ENCODE measurements around the gene PTPN5. TPM values are rescaled to one million over a fixed set of nuclear protein-coding genes. Genes with fewer than 3 reads are reported as not detected.

PTPN5 gene
- polyA plus RNA-seq, 3 donors = not detected

DNA sequence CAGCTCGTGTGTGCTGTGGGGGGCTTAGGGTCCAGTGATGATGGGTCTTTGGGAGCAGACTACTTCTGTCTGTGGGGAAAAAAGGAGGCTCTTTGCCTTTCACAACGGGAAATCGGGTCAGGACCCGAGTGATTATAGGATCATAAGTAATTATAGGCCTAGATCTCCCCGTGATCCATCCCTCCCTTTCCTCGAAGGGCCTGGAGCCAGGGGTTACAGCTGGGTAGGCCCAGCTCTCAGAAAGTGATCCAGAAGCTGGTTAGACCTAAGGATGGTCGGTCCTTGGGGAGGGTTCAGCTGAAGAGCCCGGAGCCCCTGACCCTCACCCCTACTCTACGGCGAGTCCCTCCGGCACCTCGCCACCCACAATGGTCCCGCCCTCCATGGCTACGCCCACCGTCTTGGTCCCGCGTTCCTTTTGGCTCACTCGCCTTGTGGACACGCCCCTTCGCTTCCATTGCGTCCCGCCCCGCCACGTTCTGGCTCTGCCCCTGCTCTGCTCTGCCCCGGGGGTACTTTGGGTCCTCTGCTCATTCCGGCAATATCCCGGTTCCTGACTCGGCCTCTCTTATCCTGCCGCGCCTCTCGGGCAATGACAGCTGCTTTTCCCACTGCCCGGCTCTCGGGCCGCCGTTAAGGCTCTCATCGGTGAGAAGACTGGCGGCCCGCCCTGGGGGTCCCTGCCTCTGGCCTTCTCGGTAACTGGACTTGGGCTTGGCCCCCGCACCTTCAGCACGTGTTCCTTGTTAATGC is 70.6 kb downstream of the PTPN5 start:
- peaks cover 12 to 23% (median 13%) of the 10 kb centered on the region in 3 donors for H3K27me3 Mint-ChIP-seq (ENCODE audit: low read depth in 3 of 3)
- H3K9me3 Mint-ChIP-seq = peaks cover 0 to 3% (median 0%) of the 10 kb centered on the region in 7 donors
- H3K9me3 ChIP-seq (replicated peaks in 1 of 2; ENCODE audit: control insufficient read depth in 1 of 2, insufficient read depth in 1 of 2, low read length in 2 of 2) = no peaks in the 10 kb centered on the region
- H3K4me3 ChIP-seq (replicated peaks in 1 of 3; ENCODE audit: low read depth in 2 of 3, low read length in 3 of 3) = peak overlapping the region; percentile 10 to 80 (median 37)
- H3K4me2 ChIP-seq (replicated peaks; ENCODE audit: extremely low read depth, low read length, poor library complexity, severe bottlenecking) = peak overlapping the region; percentile 89
- H3K9ac ChIP-seq (ENCODE audit: insufficient read depth, low read length, poor library complexity, severe bottlenecking) = peak overlapping the region; percentile 31
- no peaks in the 10 kb centered on the region for H4K20me1 ChIP-seq (ENCODE audit: insufficient read depth, low read length)
- H3K4me1 Mint-ChIP-seq = peaks cover 15% of the 10 kb centered on the region
- intact Hi-C loops (cut with micrococcal nuclease) = no loop called here
- H3K79me2 ChIP-seq (ENCODE audit: insufficient read depth, low read length) = no peaks in the 10 kb centered on the region
- peak overlapping the region; percentile 90 for H2AFZ ChIP-seq (ENCODE audit: insufficient read depth, low read depth, low read length, poor library complexity, severe bottlenecking)
- peaks cover 0 to 9% of the 10 kb centered on the region in 2 donors for H3K27me3 ChIP-seq (ENCODE audit: control insufficient read depth in 2 of 2, insufficient read depth in 2 of 2, low read length in 2 of 2)
- H3K27ac ChIP-seq (ENCODE audit: low read depth in 1 of 2, low read length in 2 of 2) = no peak overlapping the region
- H3K4me3 Mint-ChIP-seq = peak overlapping the region; percentile 91 to 98
- peak overlapping the region in 1 of 7 donors; percentile 21 for H3K27ac Mint-ChIP-seq
- TF ChIP-seq, protein P1, sequence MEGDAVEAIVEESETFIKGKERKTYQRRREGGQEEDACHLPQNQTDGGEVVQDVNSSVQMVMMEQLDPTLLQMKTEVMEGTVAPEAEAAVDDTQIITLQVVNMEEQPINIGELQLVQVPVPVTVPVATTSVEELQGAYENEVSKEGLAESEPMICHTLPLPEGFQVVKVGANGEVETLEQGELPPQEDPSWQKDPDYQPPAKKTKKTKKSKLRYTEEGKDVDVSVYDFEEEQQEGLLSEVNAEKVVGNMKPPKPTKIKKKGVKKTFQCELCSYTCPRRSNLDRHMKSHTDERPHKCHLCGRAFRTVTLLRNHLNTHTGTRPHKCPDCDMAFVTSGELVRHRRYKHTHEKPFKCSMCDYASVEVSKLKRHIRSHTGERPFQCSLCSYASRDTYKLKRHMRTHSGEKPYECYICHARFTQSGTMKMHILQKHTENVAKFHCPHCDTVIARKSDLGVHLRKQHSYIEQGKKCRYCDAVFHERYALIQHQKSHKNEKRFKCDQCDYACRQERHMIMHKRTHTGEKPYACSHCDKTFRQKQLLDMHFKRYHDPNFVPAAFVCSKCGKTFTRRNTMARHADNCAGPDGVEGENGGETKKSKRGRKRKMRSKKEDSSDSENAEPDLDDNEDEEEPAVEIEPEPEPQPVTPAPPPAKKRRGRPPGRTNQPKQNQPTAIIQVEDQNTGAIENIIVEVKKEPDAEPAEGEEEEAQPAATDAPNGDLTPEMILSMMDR (IDR thresholded peaks at IDR 0.05) = no peak
- peak in 2 of 3 donors; percentile 31 to 51 for DNase-seq
- peaks cover 13 to 17% of the 10 kb centered on the region in 2 donors for H3K4me1 ChIP-seq (ENCODE audit: control insufficient read depth in 1 of 2, insufficient read depth in 2 of 2, low read length in 2 of 2)
- no peaks in the 10 kb centered on the region for H3K36me3 ChIP-seq (replicated peaks in 1 of 2; ENCODE audit: control insufficient read depth in 1 of 2, insufficient read depth in 2 of 2, low read length in 2 of 2)
- H3K36me3 Mint-ChIP-seq = no peaks in the 10 kb centered on the region
- 3% methylated on average over 32 of the region's 41 CpGs for WGBS (ENCODE audit: insufficient coverage)

DNA sequence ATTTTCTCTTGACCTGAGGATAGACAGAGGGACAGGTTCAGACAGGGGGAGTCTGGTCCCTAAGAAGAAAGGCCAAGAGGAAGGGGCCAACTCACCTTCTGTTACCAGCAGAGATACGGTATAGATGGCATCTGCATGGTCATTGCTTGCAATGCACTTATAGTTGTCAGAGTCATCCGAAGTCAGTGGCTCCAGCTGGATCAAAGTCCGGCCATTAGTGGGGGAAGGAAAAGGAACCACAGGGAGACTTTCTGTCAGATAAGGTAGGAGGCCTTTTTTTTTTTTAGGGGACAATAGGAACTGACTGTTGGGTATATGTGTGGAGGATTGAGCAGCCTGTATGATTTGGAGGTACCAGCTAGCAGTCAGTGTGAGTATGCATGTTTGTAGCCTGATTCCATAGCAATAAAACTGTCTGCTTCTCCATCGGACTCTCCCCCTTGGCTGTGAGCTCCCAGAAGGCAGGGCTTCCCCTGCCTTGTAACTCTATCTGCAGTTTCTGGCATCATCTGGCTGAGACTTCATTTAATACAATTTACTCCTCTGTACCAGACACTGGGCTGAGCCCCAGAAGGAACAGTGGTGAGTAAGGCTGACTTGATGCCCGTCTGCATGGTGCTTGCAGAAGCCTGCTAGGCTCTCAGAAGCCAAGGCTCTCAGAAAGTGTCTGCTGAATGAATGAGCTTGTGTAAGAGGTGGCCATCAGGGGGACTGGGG is 71.3 kb downstream of the PTPN5 start:
- DNase-seq = no peak
- Histone ChIP-seq H3K4me1 (ENCODE audit: control insufficient read depth in 1 of 2, insufficient read depth in 2 of 2, low read length in 2 of 2) (peaks cover 13 to 17% of the 10 kb centered on the region in 2 donors), H3K27ac (ENCODE audit: low read depth in 1 of 2, low read length in 2 of 2) (no peak overlapping the region), H2AFZ (ENCODE audit: insufficient read depth, low read depth, low read length, poor library complexity, severe bottlenecking) (peak overlapping the region; percentile 90), H3K9me3 (replicated peaks in 1 of 2; ENCODE audit: control insufficient read depth in 1 of 2, insufficient read depth in 1 of 2, low read length in 2 of 2) (no peaks in the 10 kb centered on the region), H3K27me3 (ENCODE audit: control insufficient read depth in 2 of 2, insufficient read depth in 2 of 2, low read length in 2 of 2) (peaks cover 0 to 9% of the 10 kb centered on the region in 2 donors), H3K9ac (ENCODE audit: insufficient read depth, low read length, poor library complexity, severe bottlenecking) (no peak overlapping the region), H3K79me2 (ENCODE audit: insufficient read depth, low read length) (no peaks in the 10 kb centered on the region), H4K20me1 (ENCODE audit: insufficient read depth, low read length) (no peaks in the 10 kb centered on the region), H3K4me3 (replicated peaks in 1 of 3; ENCODE audit: low read depth in 2 of 3, low read length in 3 of 3) (no peak overlapping the region), H3K36me3 (replicated peaks in 1 of 2; ENCODE audit: control insufficient read depth in 1 of 2, insufficient read depth in 2 of 2, low read length in 2 of 2) (no peaks in the 10 kb centered on the region), H3K4me2 (replicated peaks; ENCODE audit: extremely low read depth, low read length, poor library complexity, severe bottlenecking) (no peak overlapping the region)
- TF ChIP-seq, protein P1 (IDR thresholded peaks at IDR 0.05) = no peak
- peaks cover 12 to 23% (median 13%) of the 10 kb centered on the region in 3 donors for H3K27me3 Mint-ChIP-seq (ENCODE audit: low read depth in 3 of 3)
- 84% methylated on average over 5 of the region's 5 CpGs for WGBS (ENCODE audit: insufficient coverage)
- H3K27ac Mint-ChIP-seq = no peak overlapping the region
- peak overlapping the region; percentile 91 to 98 for H3K4me3 Mint-ChIP-seq
- intact Hi-C loops (cut with micrococcal nuclease) = no loop called here
- H3K36me3 Mint-ChIP-seq = no peaks in the 10 kb centered on the region
- peaks cover 15% of the 10 kb centered on the region for H3K4me1 Mint-ChIP-seq
- H3K9me3 Mint-ChIP-seq = peaks cover 0 to 3% (median 0%) of the 10 kb centered on the region in 7 donors
